NT2/D1 (cell line): ENCODE data around the gene NLRX1.

ENCODE experiments used
- YY1 ChIP-seq: IDR thresholded peaks from 2 replicates; pipeline ENCODE4 v1.6.1; 2011; ENCODE audit not compliant: insufficient read length, insufficient read depth
- ZNF274 ChIP-seq: IDR thresholded peaks from 2 replicates; pipeline ENCODE4 v1.6.1; 2011; ENCODE audit warnings: mild to moderate bottlenecking, low read depth, low read length

DNA sequence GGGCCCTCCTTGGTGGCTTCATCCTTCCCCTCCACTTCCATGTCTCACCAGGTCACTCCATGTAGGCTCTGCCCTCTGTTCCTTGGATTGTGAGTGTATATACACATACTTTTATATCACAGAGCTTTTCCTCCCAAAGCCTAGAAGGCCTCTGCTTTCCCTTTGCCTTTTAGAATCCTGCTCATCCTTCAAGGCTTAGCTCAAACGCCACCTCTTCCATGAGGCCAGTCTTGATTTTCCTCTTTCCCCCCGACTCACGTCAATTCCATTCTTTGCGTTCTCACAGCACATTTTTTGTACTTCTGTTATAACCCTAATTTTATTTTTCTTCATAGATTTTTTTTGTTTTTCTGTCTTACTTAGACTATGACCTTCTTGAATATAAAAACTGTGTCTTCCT, 15.9 kb upstream of the NLRX1 start:
- no peak for TF ChIP-seq YY1
- TF ChIP-seq ZNF274, result no peak
